Measurements from ENCODE around the gene LYRM4.

LYRM4 gene

GRCh38 chr6:5280920-5281319, 20.2 kb upstream of the LYRM4 start:
- no peak for DNase-seq (ENCODE audit: low read depth in 3 of 3)

GRCh38 chr6:5279891-5280338, 19.2 kb upstream of the LYRM4 start:
- peak in 1 of 3 donors; percentile 48 for DNase-seq (ENCODE audit: low read depth in 3 of 3)

DNA sequence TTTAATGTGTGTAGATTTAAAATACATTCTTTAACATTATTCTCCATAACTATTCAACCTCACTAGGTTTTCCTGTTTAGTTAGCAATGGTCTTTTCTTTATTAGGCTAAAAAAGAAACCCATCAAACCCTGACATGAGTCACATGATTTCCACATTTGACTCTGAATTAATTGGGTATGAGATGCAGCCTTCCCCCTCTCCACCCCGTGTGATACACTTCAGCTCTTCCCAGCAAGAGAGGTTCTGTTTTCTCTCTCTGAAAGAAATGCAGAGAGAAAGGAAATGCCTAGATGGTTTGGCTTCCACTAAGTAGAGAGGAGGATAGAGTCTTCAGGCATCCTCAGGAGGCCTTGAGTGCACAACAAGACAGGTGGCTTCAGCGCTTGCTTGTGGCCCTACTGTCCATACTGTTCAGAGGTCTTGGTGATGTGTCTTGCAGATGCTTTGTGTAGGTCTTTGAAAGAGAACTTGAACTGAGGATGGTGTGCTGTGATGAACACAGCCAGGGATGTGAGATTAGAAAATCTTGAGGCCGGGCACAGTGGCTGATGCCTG, 17.9 kb upstream of the LYRM4 start:
- no peak for DNase-seq (ENCODE audit: low read depth in 3 of 3)

DNA sequence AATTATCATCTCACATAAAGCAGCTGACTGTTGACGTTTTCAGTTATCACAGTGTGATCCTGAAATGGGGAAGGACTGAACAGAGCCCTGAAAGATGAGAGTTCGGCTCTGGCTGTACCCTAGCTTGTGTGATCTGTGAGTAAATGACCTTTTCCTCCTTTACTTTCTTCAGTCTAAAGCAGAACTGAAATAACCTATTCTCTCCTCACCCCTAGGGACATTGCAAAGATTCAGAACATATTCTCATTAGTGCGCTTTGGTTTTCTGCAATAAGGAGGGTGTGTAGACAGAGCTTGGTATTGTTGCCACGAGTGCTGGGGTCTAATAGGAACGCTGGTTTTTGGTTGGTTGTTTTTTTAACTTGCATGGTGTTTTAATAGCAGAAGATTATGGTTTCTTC, 17.3 kb upstream of the LYRM4 start:
- DNase-seq (ENCODE audit: low read depth in 3 of 3): no peak

DNA sequence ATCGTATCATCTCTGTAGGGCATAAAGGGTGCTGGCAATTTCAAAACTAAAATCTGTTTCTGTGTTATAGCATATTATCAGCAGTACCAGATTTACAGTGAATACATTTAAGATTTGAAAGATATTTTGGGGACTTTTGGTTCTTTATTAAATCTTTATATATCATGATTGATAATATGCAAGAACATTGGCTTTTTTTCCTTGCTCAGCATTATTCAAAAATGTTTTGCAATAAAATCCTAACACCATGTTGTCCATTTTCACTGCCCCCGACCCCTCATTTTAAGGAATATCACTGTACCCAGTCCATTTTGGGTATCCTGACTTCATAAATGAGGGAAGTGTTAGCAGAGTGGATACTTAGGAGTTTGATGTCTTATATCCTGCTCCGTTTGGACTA, 16.8 kb upstream of the LYRM4 start:
- no peak for DNase-seq (ENCODE audit: low read depth in 3 of 3)

DNA sequence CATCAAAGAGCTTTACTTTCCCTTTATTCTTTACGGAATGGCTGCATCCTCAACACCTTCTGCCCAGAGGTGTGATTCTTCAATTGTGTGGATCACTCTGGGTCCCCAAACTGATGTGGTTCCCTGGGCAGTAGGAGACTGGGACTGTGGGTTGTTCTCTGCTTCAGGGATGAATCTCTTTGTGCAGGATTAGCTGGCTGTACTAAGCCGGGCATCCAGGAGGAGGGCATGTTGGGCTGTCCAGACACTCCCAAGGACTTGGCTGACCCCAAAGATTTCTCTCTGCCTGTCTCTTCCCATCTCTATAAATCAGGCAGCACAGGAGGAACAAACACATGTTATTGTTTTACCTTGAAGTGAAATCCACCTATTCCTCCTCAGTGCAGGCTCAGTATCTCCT, 15.8 kb upstream of the LYRM4 start:
- no peak for DNase-seq (ENCODE audit: low read depth in 3 of 3)

GRCh38 chr6:5275497-5275896, 14.7 kb upstream of the LYRM4 start:
- DNase-seq (ENCODE audit: low read depth in 3 of 3): no peak

GRCh38 chr6:5274231-5274630, 13.5 kb upstream of the LYRM4 start:
- no peak for DNase-seq (ENCODE audit: low read depth in 3 of 3)

- no peak for DNase-seq (ENCODE audit: low read depth in 3 of 3)
Measured at GRCh38 chr6:5271926-5272325, 11.2 kb upstream of the LYRM4 start.

GRCh38 chr6:5270093-5270680, 9.4 kb upstream of the LYRM4 start:
- no peak for DNase-seq (ENCODE audit: low read depth in 3 of 3)

DNA sequence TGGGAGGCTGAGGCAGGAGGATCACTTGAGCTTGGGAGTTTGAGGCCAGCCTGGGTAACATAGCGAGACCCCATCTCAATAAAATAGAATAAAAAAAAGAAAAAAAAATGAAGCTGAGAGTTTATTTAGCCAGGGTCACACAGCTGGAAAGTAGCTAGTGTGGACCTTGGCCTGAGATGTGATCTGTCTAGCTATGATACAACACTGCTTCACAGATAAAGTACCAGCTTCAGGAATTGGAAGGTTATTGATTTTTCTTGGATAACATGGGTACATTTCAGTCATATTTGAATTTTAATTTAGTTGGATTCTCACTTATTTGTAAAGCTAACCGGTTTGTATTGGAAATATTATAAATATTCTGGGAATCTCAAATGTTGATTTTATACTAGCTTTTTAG, 5.7 kb upstream of the LYRM4 start:
- DNase-seq (ENCODE audit: low read depth in 3 of 3): no peak

DNA sequence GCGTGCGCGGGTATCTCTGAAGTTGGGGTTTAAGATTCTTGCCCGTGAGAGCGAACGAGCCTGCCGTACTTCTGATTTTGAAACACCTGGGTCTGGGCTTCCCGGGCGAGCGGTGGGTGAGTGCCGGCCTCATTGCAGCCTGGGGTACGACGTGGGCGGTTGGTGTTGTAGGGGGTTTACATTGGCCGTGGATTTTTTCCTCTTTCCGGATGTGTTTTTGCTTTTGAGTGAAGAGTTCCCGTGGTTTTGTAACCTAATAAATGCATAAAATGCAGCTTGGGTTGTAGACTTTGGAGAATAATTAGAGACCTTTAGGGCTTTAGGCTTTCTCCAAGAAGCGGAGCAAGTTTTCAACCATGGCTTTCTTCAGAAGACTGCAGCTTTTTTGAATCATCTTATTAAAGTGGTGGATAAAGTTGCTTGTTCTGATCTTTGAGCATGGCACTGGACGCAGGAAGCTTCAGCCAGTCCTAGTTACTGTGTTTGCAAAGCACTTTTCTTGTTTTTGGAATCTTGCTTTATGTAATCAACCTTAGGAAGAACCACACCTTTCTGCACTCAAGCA, 877 bp upstream of the LYRM4 start:
- no peak for DNase-seq (ENCODE audit: low read depth in 3 of 3)

DNA sequence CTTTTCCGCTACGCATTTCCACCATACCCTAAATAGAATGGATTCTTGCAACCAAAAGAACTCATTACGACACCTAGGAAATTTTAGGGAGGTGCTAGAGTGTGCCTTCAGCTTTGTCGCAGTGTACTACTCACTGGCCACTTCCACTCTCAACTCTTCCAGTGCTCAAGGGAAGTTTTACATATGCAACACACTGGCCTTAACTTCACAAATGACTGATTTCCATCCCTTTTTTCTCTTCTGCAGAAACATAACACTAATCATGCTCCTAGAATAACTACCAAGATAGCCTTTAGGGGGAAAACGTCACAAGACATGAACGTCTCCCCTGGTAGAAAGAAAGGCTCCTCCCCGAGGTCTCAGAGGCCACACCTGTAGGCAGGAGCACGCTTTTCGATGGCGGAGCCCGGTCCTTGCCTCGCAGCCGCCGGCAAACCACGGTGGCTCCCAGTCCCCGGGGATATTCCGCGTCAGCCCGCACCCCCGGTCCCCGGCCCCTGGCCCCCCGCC, 584 bp downstream of the LYRM4 start:
- peak; percentile 48 to 57 (median 57) for DNase-seq (ENCODE audit: low read depth in 3 of 3)

- no peak for DNase-seq (ENCODE audit: low read depth in 3 of 3)
Measured at GRCh38 chr6:5259428-5259827, 1.3 kb downstream of the LYRM4 start.

DNA sequence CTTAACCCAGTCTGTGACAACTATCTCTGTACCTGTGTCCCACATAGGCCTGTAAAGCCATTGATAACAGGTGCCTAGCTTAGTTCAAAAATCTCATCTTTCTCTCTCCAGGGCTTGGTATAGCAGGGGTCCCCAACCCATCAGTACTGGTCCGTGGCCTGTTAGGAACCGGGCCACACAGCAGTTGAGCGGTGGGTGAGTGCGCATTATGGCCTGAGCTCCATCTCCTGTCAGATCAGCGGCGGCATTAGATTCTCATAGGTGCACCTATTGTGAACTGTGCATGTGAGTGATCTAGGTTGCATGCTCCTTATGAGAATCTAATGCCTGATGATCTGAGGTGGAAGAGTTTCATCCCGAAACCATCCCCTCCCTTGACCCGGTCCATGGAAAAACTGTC, 3.4 kb downstream of the LYRM4 start:
- DNase-seq (ENCODE audit: low read depth in 3 of 3): no peak

GRCh38 chr6:5256952-5257351, 3.8 kb downstream of the LYRM4 start:
- no peak for DNase-seq (ENCODE audit: low read depth in 3 of 3)

DNA sequence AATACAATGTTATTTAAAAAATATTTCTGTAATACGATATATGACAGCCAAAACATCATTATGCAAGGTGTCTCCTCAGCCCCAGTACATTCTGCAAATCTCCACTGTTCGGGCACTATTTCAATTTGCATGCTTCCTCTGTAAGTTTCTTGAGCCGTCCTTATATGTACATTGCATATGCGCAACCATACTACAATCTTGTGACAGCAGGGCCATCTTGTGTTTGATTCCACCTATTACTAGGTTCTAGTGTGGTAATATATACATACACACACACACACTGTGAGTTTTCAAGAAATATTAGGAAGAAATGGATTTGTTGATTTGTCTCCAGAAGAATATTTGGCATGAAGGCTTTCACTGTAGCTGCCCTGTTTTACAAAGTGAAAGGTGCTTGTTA, 9.8 kb downstream of the LYRM4 start:
- DNase-seq (ENCODE audit: low read depth in 3 of 3): no peak

DNA sequence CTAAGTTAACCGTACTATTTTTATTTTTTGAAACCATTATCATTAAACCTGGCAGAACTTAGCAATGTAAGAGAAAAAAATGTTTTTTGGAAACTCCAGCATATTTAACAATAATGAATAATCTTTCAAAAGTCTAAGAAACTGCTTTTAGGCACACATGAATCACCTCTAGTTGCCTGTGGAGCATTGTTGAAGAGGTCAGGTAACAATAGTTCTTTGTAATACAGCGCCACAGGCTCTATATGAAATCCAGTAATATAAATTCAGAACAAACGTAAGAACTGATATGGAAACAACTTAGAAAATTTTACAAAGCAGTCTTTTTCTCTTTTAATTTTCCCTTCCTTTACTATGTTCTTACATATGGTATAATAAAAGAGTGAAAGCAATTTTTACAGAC, 10.3 kb downstream of the LYRM4 start:
- no peak for DNase-seq (ENCODE audit: low read depth in 3 of 3)

DNA sequence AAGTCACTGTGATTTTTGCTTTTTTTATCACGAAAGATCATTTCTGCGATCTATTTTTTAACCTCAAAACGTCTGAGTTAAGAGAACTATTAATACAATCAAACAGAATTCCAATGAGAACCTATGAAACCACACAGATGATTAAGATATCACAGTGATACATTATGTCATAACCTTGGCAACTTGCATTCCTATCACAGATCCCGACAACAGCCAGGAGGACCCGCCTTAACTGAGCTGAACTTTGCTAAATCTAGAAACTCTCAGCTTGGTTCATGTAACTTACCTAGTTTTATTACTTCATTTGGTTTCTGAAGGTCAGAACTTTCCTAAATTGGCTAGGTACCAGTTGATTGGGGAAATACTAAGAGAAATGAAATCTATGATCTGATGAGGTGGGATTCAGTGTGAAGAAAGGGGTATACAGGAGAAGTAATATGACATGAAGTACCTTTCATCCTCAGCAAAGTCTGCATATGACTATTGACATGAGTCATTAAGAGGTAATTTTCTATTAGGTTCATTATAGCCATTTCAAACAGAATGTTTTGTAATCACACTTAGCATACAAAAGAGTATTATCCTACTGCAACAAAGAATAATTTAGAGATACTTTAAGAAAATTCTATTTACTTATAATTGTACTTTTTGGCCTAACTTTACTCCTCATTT, 11.2 kb downstream of the LYRM4 start:
- no peak for DNase-seq (ENCODE audit: low read depth in 3 of 3)

- no peak for DNase-seq (ENCODE audit: low read depth in 3 of 3)
Measured at GRCh38 chr6:5248302-5249098, 12.2 kb downstream of the LYRM4 start.

DNA sequence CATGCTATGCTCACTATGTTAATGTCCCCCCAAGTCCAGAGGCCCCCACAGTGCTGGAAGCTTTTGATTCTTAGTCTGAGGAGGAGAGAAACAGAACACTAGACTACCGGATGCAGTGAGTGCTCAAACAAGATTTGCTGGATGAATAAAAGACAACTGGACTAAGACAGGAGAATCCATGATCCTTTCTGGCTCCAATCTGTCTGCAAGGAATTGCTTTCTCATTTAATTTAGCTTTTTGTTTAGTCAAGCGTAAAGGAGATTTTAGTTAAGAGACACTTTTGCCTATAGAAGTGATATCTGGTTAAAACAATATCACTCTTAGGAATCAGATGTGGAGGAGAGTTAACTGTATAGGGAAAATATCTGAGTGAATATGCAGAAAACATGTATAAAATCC, 13.5 kb downstream of the LYRM4 start:
- no peak for DNase-seq (ENCODE audit: low read depth in 3 of 3)

All from stimulated activated CD4-positive, alpha-beta T cell treated with anti-CD3 and anti-CD28 coated beads, TNF-alpha, amount 100 ng/mL, for 48 hours (primary cell).